Uterus (tissue), 2 donors: ENCODE measurements around the gene RIMS1.

ENCODE experiments used
- CTCF ChIP-seq, 4 experiments: fragments of 200-600 bp in 2 of 4; fragments of 450-650 bp in 2 of 4; sonication (generic) in 2 of 4; IDR thresholded peaks; one replicate each; pipeline ENCODE4 v1.5.1; 2016 to 2019; ENCODE audit warnings: antibody characterized with exemption in 4 of 4, mild to moderate bottlenecking in 2 of 4, moderate library complexity in 1 of 4
- POLR2A ChIP-seq, 2 donors: fragments of 450-650 bp; IDR thresholded peaks; one replicate each; pipeline ENCODE4 v1.6.1; 2016; ENCODE audit warnings: antibody characterized with exemption in 2 of 2, mild to moderate bottlenecking in 1 of 2, moderate library complexity in 1 of 2

GRCh38 chr6:72290620-72291019 lies 404.3 kb downstream of the RIMS1 start:
- TF ChIP-seq CTCF (IDR thresholded peaks at IDR 0.05) (no peak), POLR2A (IDR thresholded peaks at IDR 0.05) (no peak)
